K562 (cell line): ENCODE results near the gene PFKFB2. TPM values are rescaled to one million over a fixed set of nuclear protein-coding genes. Genes with fewer than 3 reads are reported as not detected.

Experiments used
- ATAC-seq: fragments of 200-7000 bp; cut with Tn5 transposase; 3 replicates; pipeline ENCODE4 v1.9.1; 2020; ENCODE audit warnings: moderate library complexity
- BruUV-seq: library from RNA; stranded (reverse); fragments of 400-500 nt; replicated peaks from 2 replicates; lab custom pipeline; 2021; lab: Mats Ljungman, UMichigan
- CTCF ChIA-PET: fragments of 300-600 bp; formaldehyde crosslinking; extraction: SDS; loops from one replicate; lab custom pipeline; 2021; ENCODE audit warnings: low intra/inter-chr PET ratio; lab: Yijun Ruan, JAX
- POLR2A ChIA-PET: fragments of 300-600, 350-650 bp; sonication (Branson Sonifier 250); formaldehyde crosslinking; extraction: SDS; loops from one replicate; lab custom pipeline; 2021; ENCODE audit warnings: antibody characterized with exemption, inconsistent platforms; lab: Yijun Ruan, JAX
- DNase-seq, 4 experiments: peaks; one replicate each; pipeline versions ENCODE4 v3.0.0 to v3.0.0-alpha.2; 2011 to 2018; ENCODE audit warnings: low spot score in 3 of 4, mixed read lengths in 3 of 4; ENCODE audit errors: extremely low read depth in 1 of 4
- FAIRE-seq: peaks from 2 replicates; lab custom pipeline; 2011; peaks lifted over from hg19 to GRCh38; lab: Jason Lieb, UNC
- H2AFZ ChIP-seq: 2 replicates; pipeline ENCODE4 v1.6.0; 2011; ENCODE audit warnings: low read depth, low read length, control low read depth, inconsistent platforms
- H3K27ac ChIP-seq: fragments of 200-600 bp; 3 replicates; pipeline ENCODE4 v1.8.0; 2011; ENCODE audit warnings: low read depth, mild to moderate bottlenecking, control low read depth, inconsistent platforms, low read length, moderate library complexity, mixed read lengths; ENCODE audit errors: extremely low read depth
- H3K27me3 ChIP-seq, 2 experiments: fragments of 300-600 bp in 1 of 2; 2 replicates in 1 of 2; 3 replicates in 1 of 2; pipeline versions ENCODE4 v1.6.0 to v1.8.0; 2011; ENCODE audit warnings: inconsistent platforms in 2 of 2, low read length in 2 of 2, mild to moderate bottlenecking in 1 of 2, mixed read lengths in 1 of 2, moderate library complexity in 1 of 2; ENCODE audit not compliant: control insufficient read depth in 2 of 2, insufficient read depth in 2 of 2
- H3K36me3 ChIP-seq: fragments of 300-600 bp; 3 replicates; pipeline ENCODE4 v1.8.0; 2011; ENCODE audit warnings: mild to moderate bottlenecking, low read length, inconsistent platforms; ENCODE audit not compliant: control insufficient read depth, insufficient read depth
- H3K4me1 ChIP-seq, 2 experiments: fragments of 200-600 bp in 1 of 2; replicated peaks in 1 of 2; 2 replicates in 1 of 2; 3 replicates in 1 of 2; pipeline versions ENCODE4 v1.5.1 to v1.8.0; 2011; ENCODE audit warnings: inconsistent platforms in 2 of 2, low read length in 2 of 2, mild to moderate bottlenecking in 1 of 2, mixed read lengths in 1 of 2, moderate library complexity in 1 of 2; ENCODE audit not compliant: control insufficient read depth in 2 of 2, insufficient read depth in 2 of 2
- H3K4me2 ChIP-seq: 2 replicates; pipeline ENCODE4 v1.6.1; 2011; ENCODE audit warnings: low read length, control low read depth, inconsistent platforms, mixed read lengths; ENCODE audit not compliant: insufficient read depth
- H3K4me3 ChIP-seq: fragments of 200-600 bp; sonication (generic), shearing (Covaris generic); 2 replicates; pipeline ENCODE4 v1.5.1; 2016; ENCODE audit warnings: control low read depth, inconsistent platforms
- H3K79me2 ChIP-seq: fragments of 200-600 bp; 3 replicates; pipeline ENCODE4 v1.8.0; 2011; ENCODE audit warnings: low read length, inconsistent platforms; ENCODE audit not compliant: control insufficient read depth, insufficient read depth
- H3K9ac ChIP-seq, 2 experiments: 2 replicates each; pipeline versions ENCODE4 v1.6.0 to v1.6.1; 2011; ENCODE audit warnings: low read depth in 2 of 2, low read length in 2 of 2, control low read depth in 1 of 2, inconsistent platforms in 1 of 2, mild to moderate bottlenecking in 1 of 2, mixed read lengths in 1 of 2; ENCODE audit not compliant: insufficient read depth in 1 of 2
- H3K9me1 ChIP-seq: one replicate; pipeline ENCODE4 v1.6.0; 2011; ENCODE audit warnings: inconsistent platforms, mild to moderate bottlenecking, low read length, moderate library complexity; ENCODE audit not compliant: control insufficient read depth, insufficient read depth
- H3K9me3 ChIP-seq: replicated peaks from 2 replicates; pipeline ENCODE4 v1.5.1; 2011; ENCODE audit warnings: low read depth, low read length, inconsistent platforms; ENCODE audit not compliant: control insufficient read depth, insufficient read depth
- H4K20me1 ChIP-seq: replicated peaks from 2 replicates; pipeline ENCODE4 v1.6.1; 2011; ENCODE audit warnings: low read length, inconsistent platforms, mixed read lengths; ENCODE audit not compliant: control insufficient read depth, insufficient read depth
- ATF3 ChIP-seq, 2 experiments: fragments of 450-650 bp in 1 of 2; sonication (generic) in 1 of 2; formaldehyde crosslinking in 1 of 2; IDR thresholded peaks in 1 of 2; conservative IDR thresholded peaks in 1 of 2; 2 replicates each; pipeline versions ENCODE4 v1.6.1 to v1.8.1; 2016 to 2023; ENCODE audit warnings: mild to moderate bottlenecking in 2 of 2, moderate library complexity in 2 of 2, inconsistent platforms in 1 of 2, missing genetic modification reagents in 1 of 2
- BRF2 ChIP-seq: IDR thresholded peaks from 3 replicates; pipeline ENCODE4 v1.6.1; 2011; ENCODE audit warnings: borderline replicate concordance, mild to moderate bottlenecking; ENCODE audit not compliant: insufficient read length, insufficient read depth
- FOSL1 ChIP-seq: fragments of 200-800 bp; sonication (Bioruptor generic); conservative IDR thresholded peaks from 2 replicates; pipeline ENCODE4 v1.6.1; 2016; ENCODE audit warnings: missing genetic modification characterization, missing compliant biosample characterization
- FOXK1 ChIP-seq: sonication (generic); formaldehyde crosslinking; IDR thresholded peaks from 2 replicates; pipeline ENCODE4 v1.8.0; 2022; ENCODE audit warnings: missing genetic modification reagents, mild to moderate bottlenecking, borderline replicate concordance
- JUN ChIP-seq, 2 experiments: sonication (generic) in 1 of 2; formaldehyde crosslinking in 1 of 2; IDR thresholded peaks; 2 replicates each; pipeline versions ENCODE4 v1.6.1 to v1.8.0; 2012 to 2022; ENCODE audit warnings: borderline replicate concordance in 2 of 2, mild to moderate bottlenecking in 2 of 2, improper control_type of control experiment in 1 of 2, low read depth in 1 of 2, low read length in 1 of 2, missing genetic modification reagents in 1 of 2
- JUND ChIP-seq, 2 experiments: IDR thresholded peaks; 2 replicates in 1 of 2; 3 replicates in 1 of 2; pipeline ENCODE4 v1.6.1; 2011; ENCODE audit warnings: borderline replicate concordance in 2 of 2, low read depth in 2 of 2, low read length in 2 of 2, improper control_type of control experiment in 1 of 2, missing biosample characterization in 1 of 2, missing genetic modification characterization in 1 of 2, missing genetic modification reagents in 1 of 2
- KLF10 ChIP-seq: fragments of 250-450 bp; sonication (Bioruptor Pico); IDR thresholded peaks from 2 replicates; pipeline ENCODE4 v1.6.1; 2021; ENCODE audit warnings: matching md5 sums
- MEIS2 ChIP-seq: fragments of 450-650 bp; IDR thresholded peaks from 2 replicates; pipeline ENCODE4 v1.6.1; 2014; ENCODE audit warnings: mild to moderate bottlenecking; ENCODE audit not compliant: partially characterized antibody
- NRF1 ChIP-seq, 2 experiments: fragments of 450-650 bp; IDR thresholded peaks in 1 of 2; conservative IDR thresholded peaks in 1 of 2; 2 replicates each; pipeline ENCODE4 v1.6.1; 2014; ENCODE audit warnings: mild to moderate bottlenecking in 2 of 2
- RCOR1 ChIP-seq, 2 experiments: IDR thresholded peaks; 2 replicates each; pipeline ENCODE4 v1.6.1; 2012; ENCODE audit warnings: low read depth in 2 of 2, low read length in 2 of 2, borderline replicate concordance in 1 of 2, improper control_type of control experiment in 1 of 2
- SOX6 ChIP-seq: fragments of 450-650 bp; IDR thresholded peaks from 2 replicates; pipeline ENCODE4 v1.6.1; 2014; ENCODE audit warnings: mild to moderate bottlenecking
- TAF7 ChIP-seq: fragments of 450-650 bp; IDR thresholded peaks from 2 replicates; pipeline ENCODE4 v1.6.1; 2016; ENCODE audit warnings: missing genetic modification characterization, missing compliant biosample characterization
- TCF3 ChIP-seq: sonication (generic); formaldehyde crosslinking; IDR thresholded peaks from 2 replicates; pipeline ENCODE4 v1.4.0; 2020; ENCODE audit warnings: mild to moderate bottlenecking, missing genetic modification reagents
- ZNF584 ChIP-seq: fragments of 200-800 bp; sonication (Bioruptor generic); IDR thresholded peaks from 2 replicates; pipeline ENCODE4 v1.6.1; 2016; ENCODE audit warnings: low read depth, mild to moderate bottlenecking, missing genetic modification characterization, missing compliant biosample characterization
- WGBS: fragments of 100-300 bp; shearing (Covaris generic); methylation state at CpG from one replicate; pipeline ENCODE4 v1.1.6; 2016; ENCODE audit warnings: low coverage, mixed read lengths; ENCODE audit not compliant: insufficient coverage; ENCODE audit errors: missing lambda C conversion rate; 5-methylcytosine and 5-hydroxymethylcytosine counted together
- in situ Hi-C: fragments of 300-500 bp; cut with MboI; formaldehyde crosslinking; loops from 4 replicates; pipeline ENCODE4 v1.15.0; 2018; ENCODE audit warnings: inconsistent platforms, mixed read lengths
- intact Hi-C: fragments of 100-400 bp; cut with micrococcal nuclease; formaldehyde crosslinking; loops from 2 replicates; pipeline ENCODE4 v1.14.2; 2022
- polyA plus RNA-seq, 8 experiments: library from polyadenylated mRNA; depleted of rRNA in 4 of 8; stranded (reverse) in 5 of 8; unstranded in 3 of 8; fragments of >200 nt; fragmentation: Nextera tagmentation in 2 of 8; fragmentation: Illumina TruSeq in 1 of 8; extraction: Ambion mirVana in 2 of 8; extraction: Trizol in 1 of 8; gene quantifications; 2 replicates each; pipeline versions ENCODE4 v1.2.1 to v1.2.3, GENCODE V29; 2011 to 2014; ENCODE audit warnings: inconsistent platforms in 1 of 8, missing spikeins in 1 of 8
- total RNA-seq, 7 experiments: library from RNA; depleted of rRNA in 6 of 7; stranded (reverse); fragments of >200 nt in 6 of 7; fragmentation: Illumina TruSeq in 2 of 7; extraction: Trizol in 2 of 7; gene quantifications; 2 replicates each; pipeline versions ENCODE4 v1.2.1 to v1.2.3, GENCODE V29; 2011 to 2021; ENCODE audit warnings: low replicate concordance in 1 of 7

The PFKFB2 gene
- total and polyA plus RNA-seq, 9 of the 15 experiments (the other 6 are each of a cell fraction or from before 2014, with no cell fraction given): 6.9 to 26.0 (median 16.4) TPM

- POLR2A ChIA-PET: interaction anchor here (0.9 to 1.4 kb wide), 3 partner anchors 11 to 169 kb away, joined by 3 read pairs; no protein-coding TSS in a partner anchor
- CTCF ChIA-PET: interaction anchor here (0.9 to 1.3 kb wide), 3 partner anchors 59 to 418 kb away, joined by 3 read pairs; no protein-coding TSS in a partner anchor
- Histone ChIP-seq H3K9ac (no peak overlapping the region), H4K20me1 (no peaks in the 10 kb centered on the region), H3K27ac (no peak overlapping the region), H3K79me2 (no peaks in the 10 kb centered on the region), H3K27me3 (no peaks in the 10 kb centered on the region), H3K9me1 (no peaks in the 10 kb centered on the region), H3K9me3 (no peaks in the 10 kb centered on the region), H2AFZ (no peak overlapping the region), H3K4me3 (no peak overlapping the region), H3K4me1 (peaks cover 0 to 17% of the 10 kb centered on the region in 2 experiments; a peak in 4 of 5 replicates), H3K4me2 (no peak overlapping the region), H3K36me3 (peaks cover 4% of the 10 kb centered on the region; the same call in 1 of the 3 replicates)
- TF ChIP-seq ZNF584 (CRISPR knock-in tag): 0 out of 2 replicates have a peak, but pooled peaks have one; percentile 37
- 0 out of 2 replicates have a peak, but pooled peaks have one; percentile 9 for TF ChIP-seq SOX6
- no peak for TF ChIP-seq KLF10 (CRISPR knock-in tag)
- peak; percentile 92 for TF ChIP-seq FOSL1 (tag)
- peak; percentile 56; the same call in 1 of the 2 replicates for TF ChIP-seq JUN (IDR thresholded peaks at IDR 0.05; ENCODE audit: borderline replicate concordance, low read depth, low read length)
- TF ChIP-seq JUN (CRISPR knock-in tag; IDR thresholded peaks at IDR 0.05; ENCODE audit: borderline replicate concordance): no peak
- peak; percentile 72; the same call in 1 of the 2 replicates for TF ChIP-seq JUND (IDR thresholded peaks at IDR 0.05; ENCODE audit: borderline replicate concordance, low read depth, low read length)
- TF ChIP-seq JUND (tag; IDR thresholded peaks at IDR 0.05; ENCODE audit: borderline replicate concordance, low read depth, low read length): peak; percentile 48; the same call in 1 of the 3 replicates
- TF ChIP-seq TAF7 (tag): no peak
- peak; percentile 37; the same call in 1 of the 2 replicates for TF ChIP-seq ATF3 (IDR thresholded peaks at IDR 0.05)
- no peak for TF ChIP-seq ATF3 (CRISPR knock-in tag; conservative IDR thresholded peaks at IDR 0.05)
- 0 out of 2 replicates have a peak, but pooled peaks have one; percentile 0 for TF ChIP-seq FOXK1 (CRISPR knock-in tag)
- no peak for TF ChIP-seq NRF1 (conservative IDR thresholded peaks at IDR 0.05 in 1 of 2, IDR thresholded peaks at IDR 0.05 in 1 of 2)
- 0 out of 2 replicates have a peak, but pooled peaks have one; percentile 6 for TF ChIP-seq TCF3
- TF ChIP-seq MEIS2: peak; percentile 9
- TF ChIP-seq RCOR1 (IDR thresholded peaks at IDR 0.05; ENCODE audit: borderline replicate concordance in 1 of 2, low read depth in 2 of 2, low read length in 2 of 2): peak in 1 of 2 experiments; percentile 44; a peak in 1 of 4 replicates
- no peak for TF ChIP-seq BRF2
- no peak for FAIRE-seq
- 33% methylated on average over 6 of the region's 6 CpGs for WGBS
- DNase-seq: peak; percentile 28 to 48 (median 36)
- intact Hi-C loops (loop anchor here (5.0 to 10.0 kb wide), 4 partner anchors 243 to 605 kb away; partner anchors contain the start of genes CD55 and IKBKE), in situ Hi-C loops (loop anchor here (10.0 kb wide), 1 partner anchor 145 kb away; no protein-coding TSS in a partner anchor)
- BruUV-seq: no TSS peak
- no peak; the same call in 2 of the 3 replicates for ATAC-seq
These were observed 26.7 kb downstream of the PFKFB2 start for GRCh38 chr1:207079706-207080241.
